Activated B cell treated with CpG ODN at 0.5 μM for 24 hours (primary cell): ENCODE results near the gene CEP95. TPM values are rescaled to one million over a fixed set of nuclear protein-coding genes. Genes with fewer than 3 reads are reported as not detected.

ENCODE experiments used
- ATAC-seq: fragments of 200-7000 bp; cut with Tn5 transposase; one replicate; pipeline ENCODE4 v1.10.0; 2021; ENCODE audit warnings: low read depth, mild to moderate bottlenecking, moderate library complexity
- CTCF ChIA-PET: fragments of 350-600 bp; sonication (Branson Sonifier 250); formaldehyde crosslinking; loops from one replicate; lab custom pipeline; 2021; ENCODE audit warnings: antibody characterized with exemption; lab: Charles Lee
- POLR2A ChIA-PET: fragments of 350-600 bp; sonication (Branson Sonifier 250); formaldehyde crosslinking; loops from one replicate; lab custom pipeline; 2021; ENCODE audit warnings: antibody characterized with exemption; lab: Charles Lee
- DNase-seq: peaks from one replicate; pipeline ENCODE4 v3.0.0; 2022
- H3K27ac Mint-ChIP-seq: one replicate; pipeline ENCODE4 v1.8.0; 2020; ENCODE audit warnings: mixed read lengths
- H3K27me3 Mint-ChIP-seq: one replicate; pipeline ENCODE4 v1.8.0; 2021; ENCODE audit warnings: mixed read lengths
- H3K36me3 Mint-ChIP-seq: one replicate; pipeline ENCODE4 v1.8.0; 2021; ENCODE audit warnings: low read depth, mixed read lengths
- H3K4me1 Mint-ChIP-seq: one replicate; pipeline ENCODE4 v1.8.0; 2021; ENCODE audit warnings: mixed read lengths
- H3K4me3 Mint-ChIP-seq: one replicate; pipeline ENCODE4 v1.8.0; 2020; ENCODE audit warnings: mild to moderate bottlenecking, mixed read lengths
- H3K9me3 Mint-ChIP-seq: one replicate; pipeline ENCODE4 v1.8.0; 2020; ENCODE audit warnings: mixed read lengths
- CTCF ChIP-seq: fragments of 200-600 bp; IDR thresholded peaks from one replicate; pipeline ENCODE4 v1.8.0; 2022; ENCODE audit warnings: antibody characterized with exemption, mild to moderate bottlenecking
- intact Hi-C: fragments of 100-400 bp; cut with micrococcal nuclease; formaldehyde crosslinking; loops from one replicate; pipeline ENCODE4 v1.15.1; 2024
- total RNA-seq: library from RNA; stranded (reverse); gene quantifications from 2 replicates; pipeline ENCODE4 v1.2.3, GENCODE V29; 2022

The CEP95 gene
- total RNA-seq, 1 donor from 2014 or later: 77.0 TPM

GRCh38 chr17:64579917-64580316 lies 73.1 kb downstream of the CEP95 start:
- peaks cover 61% of the 10 kb centered on the region for H3K36me3 Mint-ChIP-seq
- ATAC-seq: no peak
- POLR2A ChIA-PET: no interaction called here
- TF ChIP-seq CTCF: no peak
- intact Hi-C loops: no loop called here
- no peaks in the 10 kb centered on the region for H3K4me1 Mint-ChIP-seq
- no peaks in the 10 kb centered on the region for H3K9me3 Mint-ChIP-seq
- H3K4me3 Mint-ChIP-seq: no peak overlapping the region
- H3K27ac Mint-ChIP-seq: no peak overlapping the region
- no peak for DNase-seq
- no peaks in the 10 kb centered on the region for H3K27me3 Mint-ChIP-seq
- CTCF ChIA-PET: interaction anchor here (1.2 kb wide), 1 partner anchor 89 kb away, joined by 3 read pairs; no protein-coding TSS in a partner anchor

- peaks cover 61% of the 10 kb centered on the region for H3K36me3 Mint-ChIP-seq
- no peak for TF ChIP-seq CTCF
- H3K9me3 Mint-ChIP-seq: no peaks in the 10 kb centered on the region
- no peak for DNase-seq
- CTCF ChIA-PET: interaction anchor here (1.2 kb wide), 1 partner anchor 90 kb away, joined by 3 read pairs; no protein-coding TSS in a partner anchor
- no peak for ATAC-seq
- no peaks in the 10 kb centered on the region for H3K27me3 Mint-ChIP-seq
- H3K4me3 Mint-ChIP-seq: no peak overlapping the region
- POLR2A ChIA-PET: no interaction called here
- intact Hi-C loops: no loop called here
- H3K27ac Mint-ChIP-seq: no peak overlapping the region
- no peaks in the 10 kb centered on the region for H3K4me1 Mint-ChIP-seq
Measured at GRCh38 chr17:64580384-64581315, 73.9 kb downstream of the CEP95 start.

- intact Hi-C loops: no loop called here
- Mint-ChIP-seq H3K27me3 (no peaks in the 10 kb centered on the region), H3K9me3 (no peaks in the 10 kb centered on the region), H3K4me1 (no peaks in the 10 kb centered on the region), H3K4me3 (no peak overlapping the region), H3K27ac (no peak overlapping the region), H3K36me3 (peaks cover 47% of the 10 kb centered on the region)
- ChIA-PET POLR2A (no interaction called here), CTCF (no interaction called here)
- DNase-seq (no peak), ATAC-seq (no peak)
- no peak for TF ChIP-seq CTCF
Measured at GRCh38 chr17:64583038-64583437, 76.3 kb downstream of the CEP95 start.

- H3K4me1 Mint-ChIP-seq: no peaks in the 10 kb centered on the region
- TF ChIP-seq CTCF: no peak
- no peak for ATAC-seq
- ChIA-PET CTCF (no interaction called here), POLR2A (no interaction called here)
- no peak for DNase-seq
- no peaks in the 10 kb centered on the region for H3K27me3 Mint-ChIP-seq
- no peak overlapping the region for H3K27ac Mint-ChIP-seq
- intact Hi-C loops: no loop called here
- H3K9me3 Mint-ChIP-seq: no peaks in the 10 kb centered on the region
- no peak overlapping the region for H3K4me3 Mint-ChIP-seq
- H3K36me3 Mint-ChIP-seq: peaks cover 43% of the 10 kb centered on the region
Measured at GRCh38 chr17:64585146-64585545, 78.4 kb downstream of the CEP95 start.

Other genes starting within 250 kb of the CEP95 start
- gene TEX2, start 243.7 kb upstream of the CEP95 start, total RNA-seq: 8.1 TPM in 2 replicates
- 17.7 TPM in 2 replicates for gene PECAM1, start 116.1 kb upstream of the CEP95 start, total RNA-seq
- 13.5 and 13.9 TPM in 2 replicates for gene MILR1, start 57.9 kb upstream of the CEP95 start, total RNA-seq
- 50.3 and 63.9 TPM in 2 replicates for gene POLG2, start 9.9 kb upstream of the CEP95 start, total RNA-seq
- 1,149 and 1,208 TPM in 2 replicates for gene DDX5, start 688 bp upstream of the CEP95 start, total RNA-seq
- 18.9 and 23.0 TPM in 2 replicates for gene SMURF2, start 155.3 kb downstream of the CEP95 start, total RNA-seq